HepG2 (cell line): Measurements from ENCODE around the gene ZFHX3. TPM values are rescaled to one million over a fixed set of nuclear protein-coding genes. Genes with fewer than 3 reads are reported as not detected.
A peak's percentile ranks its signal among the peaks of the same experiment; 100 is the strongest.

Source experiments
- ARNTL ChIP-seq: sonication (generic); formaldehyde crosslinking; IDR thresholded peaks from 2 replicates; pipeline ENCODE4 v1.4.0; 2020; ENCODE audit warnings: mild to moderate bottlenecking, missing genetic modification reagents
- BRCA1 ChIP-seq: sonication (generic); formaldehyde crosslinking; IDR thresholded peaks from 2 replicates; pipeline ENCODE4 v1.4.0; 2020; ENCODE audit warnings: missing genetic modification reagents
- ESRRA ChIP-seq: sonication (generic); formaldehyde crosslinking; IDR thresholded peaks from 2 replicates; pipeline ENCODE4 v1.5.1; 2020; ENCODE audit warnings: mild to moderate bottlenecking, low read depth, missing genetic modification reagents
- HMG20A ChIP-seq: IDR thresholded peaks from 2 replicates; pipeline ENCODE4 v1.6.1; 2016; ENCODE audit warnings: borderline replicate concordance
- MEIS1 ChIP-seq: sonication (generic); formaldehyde crosslinking; IDR thresholded peaks from 2 replicates; pipeline ENCODE4 v1.9.0; 2021; ENCODE audit warnings: mild to moderate bottlenecking, missing genetic modification reagents, moderate library complexity, borderline replicate concordance
- MIXL1 ChIP-seq: IDR thresholded peaks from 2 replicates; pipeline ENCODE4 v1.6.1; 2016
- POLR2AphosphoS5 ChIP-seq: IDR thresholded peaks from 2 replicates; pipeline ENCODE4 v1.6.1; 2012; ENCODE audit warnings: low read depth, low read length
- SIN3B ChIP-seq: fragments of 150-350 bp; IDR thresholded peaks from 2 replicates; pipeline ENCODE4 v1.6.1; 2014; ENCODE audit warnings: low read length
- THYN1 ChIP-seq: sonication (generic); formaldehyde crosslinking; IDR thresholded peaks from 2 replicates; pipeline ENCODE4 v1.8.1; 2023; ENCODE audit warnings: low read depth, mild to moderate bottlenecking, moderate library complexity, missing genetic modification reagents, borderline replicate concordance
- ZNF24 ChIP-seq: fragments of 450-650 bp; IDR thresholded peaks from 2 replicates; pipeline ENCODE4 v1.6.1; 2017; ENCODE audit warnings: antibody characterized with exemption, mild to moderate bottlenecking
- ZNF337 ChIP-seq: sonication (generic); formaldehyde crosslinking; IDR thresholded peaks from 2 replicates; pipeline ENCODE4 v1.5.1; 2020; ENCODE audit warnings: missing genetic modification reagents, low read depth, mild to moderate bottlenecking, borderline replicate concordance
- ZNF451 ChIP-seq: sonication (generic); formaldehyde crosslinking; IDR thresholded peaks from 2 replicates; pipeline ENCODE4 v1.5.0; 2020; ENCODE audit warnings: mild to moderate bottlenecking, missing genetic modification reagents
- ZNF547 ChIP-seq: sonication (generic); formaldehyde crosslinking; IDR thresholded peaks from 2 replicates; pipeline ENCODE4 v1.5.1; 2020; ENCODE audit warnings: mild to moderate bottlenecking, missing genetic modification reagents
- ZNF616 ChIP-seq: sonication (generic); formaldehyde crosslinking; IDR thresholded peaks from 2 replicates; pipeline ENCODE4 v1.5.0; 2020; ENCODE audit warnings: low read depth, mild to moderate bottlenecking, missing genetic modification reagents
- ZNF773 ChIP-seq: sonication (generic); formaldehyde crosslinking; IDR thresholded peaks from 2 replicates; pipeline ENCODE4 v1.4.0; 2020; ENCODE audit warnings: missing genetic modification reagents, borderline replicate concordance
- ZNF777 ChIP-seq: sonication (generic); formaldehyde crosslinking; IDR thresholded peaks from 2 replicates; pipeline ENCODE4 v1.4.0; 2020; ENCODE audit warnings: missing genetic modification reagents
- polyA plus RNA-seq, 8 experiments: library from polyadenylated mRNA; depleted of rRNA in 3 of 8; stranded (reverse) in 7 of 8; unstranded in 1 of 8; fragments of >200 nt; fragmentation: Illumina TruSeq in 4 of 8; extraction: Trizol in 4 of 8; gene quantifications; 2 replicates each; pipeline versions ENCODE4 v1.2.1 to v1.2.3, GENCODE V29; 2011 to 2016; ENCODE audit warnings: low read depth in 4 of 8, missing spikeins in 1 of 8, mixed read lengths in 1 of 8; ENCODE audit not compliant: insufficient read depth in 1 of 8
- total RNA-seq, 5 experiments: library from RNA; depleted of rRNA; stranded (reverse); fragments of >200 nt; fragmentation: Illumina TruSeq; extraction: Trizol; gene quantifications; 2 replicates each; pipeline ENCODE4 v1.2.3, GENCODE V29; 2016; ENCODE audit warnings: low read depth in 1 of 5
- TF ChIP-seq, protein P1 (sequence below), 2 experiments: fragments of 450-650 bp in 1 of 2; sonication (generic) in 1 of 2; formaldehyde crosslinking; IDR thresholded peaks; 2 replicates each; pipeline versions ENCODE4 v1.5.0 to v1.8.0; 2020 to 2022; ENCODE audit warnings: mild to moderate bottlenecking in 1 of 2, missing genetic modification reagents in 1 of 2
- TF ChIP-seq, protein P2 (sequence below): fragments of 450-650 bp; IDR thresholded peaks from 2 replicates; pipeline ENCODE4 v1.6.1; 2017; ENCODE audit warnings: mild to moderate bottlenecking
- TF ChIP-seq, protein P3 (sequence below): sonication (generic); formaldehyde crosslinking; IDR thresholded peaks from 2 replicates; pipeline ENCODE4 v1.4.0; 2020; ENCODE audit warnings: mild to moderate bottlenecking, missing genetic modification reagents
- TF ChIP-seq, protein P4 (sequence below): sonication (generic); formaldehyde crosslinking; IDR thresholded peaks from 2 replicates; pipeline ENCODE4 v1.8.0; 2022; ENCODE audit warnings: mild to moderate bottlenecking, missing genetic modification reagents, moderate library complexity

The ZFHX3 gene
- total and polyA plus RNA-seq, 2 of the 13 experiments (the other 11 are each of a cell fraction or from before 2014, with no cell fraction given), result 5.0 to 6.0 TPM

DNA sequence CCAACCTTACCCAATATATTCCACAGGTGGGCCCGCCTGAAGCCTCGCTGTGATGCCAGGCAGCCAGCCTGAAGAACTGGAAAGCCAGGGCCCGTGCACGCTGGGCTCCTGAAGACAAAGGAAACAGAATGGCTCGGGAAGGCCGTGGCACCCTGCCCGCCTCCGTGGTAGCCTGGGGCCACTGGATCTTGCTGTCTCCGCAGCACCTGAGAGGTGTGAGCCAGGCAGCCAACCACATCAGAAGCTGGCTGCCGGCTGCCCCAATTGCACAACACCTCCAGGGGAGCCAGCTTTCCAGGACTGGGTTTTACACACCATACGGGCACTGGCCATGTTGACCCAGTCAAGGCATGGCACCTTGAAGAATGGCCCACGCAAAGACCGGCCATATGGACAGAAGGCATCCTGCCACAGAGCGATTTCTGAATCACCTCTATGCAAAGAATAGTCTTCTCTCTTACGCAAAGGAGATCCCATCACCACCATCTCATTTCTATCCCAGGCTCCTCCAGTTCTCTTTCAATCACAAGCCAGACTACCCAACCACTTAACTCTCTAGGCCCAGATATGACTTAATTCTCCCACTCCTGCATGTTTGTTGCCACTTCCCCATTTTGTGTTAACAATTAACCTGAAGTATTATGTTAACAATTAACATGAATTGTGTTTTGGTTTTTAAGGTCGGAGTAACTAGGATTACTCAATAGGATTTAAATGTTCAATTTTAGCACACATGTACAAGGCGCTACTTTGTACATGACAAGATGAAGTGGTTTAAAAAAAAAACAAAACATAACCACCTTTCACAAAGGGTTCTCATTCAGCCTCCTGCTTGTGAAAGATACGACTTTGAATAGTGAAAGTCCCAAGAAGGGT, 32.1 kb downstream of the ZFHX3 start (continued):
- TF ChIP-seq, protein P1, sequence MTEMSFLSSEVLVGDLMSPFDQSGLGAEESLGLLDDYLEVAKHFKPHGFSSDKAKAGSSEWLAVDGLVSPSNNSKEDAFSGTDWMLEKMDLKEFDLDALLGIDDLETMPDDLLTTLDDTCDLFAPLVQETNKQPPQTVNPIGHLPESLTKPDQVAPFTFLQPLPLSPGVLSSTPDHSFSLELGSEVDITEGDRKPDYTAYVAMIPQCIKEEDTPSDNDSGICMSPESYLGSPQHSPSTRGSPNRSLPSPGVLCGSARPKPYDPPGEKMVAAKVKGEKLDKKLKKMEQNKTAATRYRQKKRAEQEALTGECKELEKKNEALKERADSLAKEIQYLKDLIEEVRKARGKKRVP (CRISPR knock-in tag; IDR thresholded peaks at IDR 0.05), result peak in 1 of 2 experiments; percentile 50; a peak in 1 of 4 replicates
- TF ChIP-seq ZNF547 (CRISPR knock-in tag) (no peak), MIXL1 (CRISPR knock-in tag) (peak; percentile 81), ZNF616 (CRISPR knock-in tag) (no peak), BRCA1 (CRISPR knock-in tag) (no peak), SIN3B (0 out of 2 replicates have a peak, but pooled peaks have one; percentile 19), MEIS1 (CRISPR knock-in tag) (no peak), POLR2AphosphoS5 (no peak), ZNF451 (no peak), ARNTL (0 out of 2 replicates have a peak, but pooled peaks have one; percentile 37), ZNF777 (CRISPR knock-in tag) (no peak), ZNF773 (CRISPR knock-in tag) (no peak), ZNF24 (no peak), THYN1 (0 out of 2 replicates have a peak, but pooled peaks have one; percentile 37), ESRRA (CRISPR knock-in tag) (no peak), ZNF337 (no peak), HMG20A (CRISPR knock-in tag) (peak; percentile 63)
- TF ChIP-seq, protein P2, sequence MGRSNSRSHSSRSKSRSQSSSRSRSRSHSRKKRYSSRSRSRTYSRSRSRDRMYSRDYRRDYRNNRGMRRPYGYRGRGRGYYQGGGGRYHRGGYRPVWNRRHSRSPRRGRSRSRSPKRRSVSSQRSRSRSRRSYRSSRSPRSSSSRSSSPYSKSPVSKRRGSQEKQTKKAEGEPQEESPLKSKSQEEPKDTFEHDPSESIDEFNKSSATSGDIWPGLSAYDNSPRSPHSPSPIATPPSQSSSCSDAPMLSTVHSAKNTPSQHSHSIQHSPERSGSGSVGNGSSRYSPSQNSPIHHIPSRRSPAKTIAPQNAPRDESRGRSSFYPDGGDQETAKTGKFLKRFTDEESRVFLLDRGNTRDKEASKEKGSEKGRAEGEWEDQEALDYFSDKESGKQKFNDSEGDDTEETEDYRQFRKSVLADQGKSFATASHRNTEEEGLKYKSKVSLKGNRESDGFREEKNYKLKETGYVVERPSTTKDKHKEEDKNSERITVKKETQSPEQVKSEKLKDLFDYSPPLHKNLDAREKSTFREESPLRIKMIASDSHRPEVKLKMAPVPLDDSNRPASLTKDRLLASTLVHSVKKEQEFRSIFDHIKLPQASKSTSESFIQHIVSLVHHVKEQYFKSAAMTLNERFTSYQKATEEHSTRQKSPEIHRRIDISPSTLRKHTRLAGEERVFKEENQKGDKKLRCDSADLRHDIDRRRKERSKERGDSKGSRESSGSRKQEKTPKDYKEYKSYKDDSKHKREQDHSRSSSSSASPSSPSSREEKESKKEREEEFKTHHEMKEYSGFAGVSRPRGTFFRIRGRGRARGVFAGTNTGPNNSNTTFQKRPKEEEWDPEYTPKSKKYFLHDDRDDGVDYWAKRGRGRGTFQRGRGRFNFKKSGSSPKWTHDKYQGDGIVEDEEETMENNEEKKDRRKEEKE, result no peak
- TF ChIP-seq, protein P3, sequence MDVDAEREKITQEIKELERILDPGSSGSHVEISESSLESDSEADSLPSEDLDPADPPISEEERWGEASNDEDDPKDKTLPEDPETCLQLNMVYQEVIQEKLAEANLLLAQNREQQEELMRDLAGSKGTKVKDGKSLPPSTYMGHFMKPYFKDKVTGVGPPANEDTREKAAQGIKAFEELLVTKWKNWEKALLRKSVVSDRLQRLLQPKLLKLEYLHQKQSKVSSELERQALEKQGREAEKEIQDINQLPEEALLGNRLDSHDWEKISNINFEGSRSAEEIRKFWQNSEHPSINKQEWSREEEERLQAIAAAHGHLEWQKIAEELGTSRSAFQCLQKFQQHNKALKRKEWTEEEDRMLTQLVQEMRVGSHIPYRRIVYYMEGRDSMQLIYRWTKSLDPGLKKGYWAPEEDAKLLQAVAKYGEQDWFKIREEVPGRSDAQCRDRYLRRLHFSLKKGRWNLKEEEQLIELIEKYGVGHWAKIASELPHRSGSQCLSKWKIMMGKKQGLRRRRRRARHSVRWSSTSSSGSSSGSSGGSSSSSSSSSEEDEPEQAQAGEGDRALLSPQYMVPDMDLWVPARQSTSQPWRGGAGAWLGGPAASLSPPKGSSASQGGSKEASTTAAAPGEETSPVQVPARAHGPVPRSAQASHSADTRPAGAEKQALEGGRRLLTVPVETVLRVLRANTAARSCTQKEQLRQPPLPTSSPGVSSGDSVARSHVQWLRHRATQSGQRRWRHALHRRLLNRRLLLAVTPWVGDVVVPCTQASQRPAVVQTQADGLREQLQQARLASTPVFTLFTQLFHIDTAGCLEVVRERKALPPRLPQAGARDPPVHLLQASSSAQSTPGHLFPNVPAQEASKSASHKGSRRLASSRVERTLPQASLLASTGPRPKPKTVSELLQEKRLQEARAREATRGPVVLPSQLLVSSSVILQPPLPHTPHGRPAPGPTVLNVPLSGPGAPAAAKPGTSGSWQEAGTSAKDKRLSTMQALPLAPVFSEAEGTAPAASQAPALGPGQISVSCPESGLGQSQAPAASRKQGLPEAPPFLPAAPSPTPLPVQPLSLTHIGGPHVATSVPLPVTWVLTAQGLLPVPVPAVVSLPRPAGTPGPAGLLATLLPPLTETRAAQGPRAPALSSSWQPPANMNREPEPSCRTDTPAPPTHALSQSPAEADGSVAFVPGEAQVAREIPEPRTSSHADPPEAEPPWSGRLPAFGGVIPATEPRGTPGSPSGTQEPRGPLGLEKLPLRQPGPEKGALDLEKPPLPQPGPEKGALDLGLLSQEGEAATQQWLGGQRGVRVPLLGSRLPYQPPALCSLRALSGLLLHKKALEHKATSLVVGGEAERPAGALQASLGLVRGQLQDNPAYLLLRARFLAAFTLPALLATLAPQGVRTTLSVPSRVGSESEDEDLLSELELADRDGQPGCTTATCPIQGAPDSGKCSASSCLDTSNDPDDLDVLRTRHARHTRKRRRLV (CRISPR knock-in tag), result no peak; the same call in 1 of the 2 replicates
- TF ChIP-seq, protein P4, sequence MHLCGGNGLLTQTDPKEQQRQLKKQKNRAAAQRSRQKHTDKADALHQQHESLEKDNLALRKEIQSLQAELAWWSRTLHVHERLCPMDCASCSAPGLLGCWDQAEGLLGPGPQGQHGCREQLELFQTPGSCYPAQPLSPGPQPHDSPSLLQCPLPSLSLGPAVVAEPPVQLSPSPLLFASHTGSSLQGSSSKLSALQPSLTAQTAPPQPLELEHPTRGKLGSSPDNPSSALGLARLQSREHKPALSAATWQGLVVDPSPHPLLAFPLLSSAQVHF (CRISPR knock-in tag), result no peak
